Fibroblast of peridontal ligament (primary cell): ENCODE results near the gene SHLD1.
"Not testable (repeated sequence)": the region's sequence is repeated elsewhere in the genome, so short reads cannot be mapped to it uniquely, and the experiment has no call there.

Source experiments
- DNase-seq: peaks from one replicate; pipeline ENCODE4 v3.0.0-alpha.2; 2010; ENCODE audit errors: extremely low read depth

Gene SHLD1

GRCh38 chr20:5781367-5781766 is 31.2 kb downstream of the SHLD1 start:
- not testable (repeated sequence) for DNase-seq

GRCh38 chr20:5781798-5782750 is 31.9 kb downstream of the SHLD1 start:
- DNase-seq = no peak

GRCh38 chr20:5784735-5785134 is 34.5 kb downstream of the SHLD1 start:
- no peak for DNase-seq

GRCh38 chr20:5785146-5785545 is 34.9 kb downstream of the SHLD1 start:
- no peak for DNase-seq

GRCh38 chr20:5786930-5787795 is 37.0 kb downstream of the SHLD1 start:
- DNase-seq = peak; percentile 82

- DNase-seq = peak; percentile 5
These were observed 37.6 kb downstream of the SHLD1 start for GRCh38 chr20:5787796-5788165.

GRCh38 chr20:5788385-5788895 is 38.2 kb downstream of the SHLD1 start:
- peak; percentile 95 for DNase-seq

- DNase-seq = no peak
These were observed 39.6 kb downstream of the SHLD1 start for GRCh38 chr20:5789827-5790226.

- DNase-seq = no peak
These were observed 43.7 kb downstream of the SHLD1 start for GRCh38 chr20:5793916-5794315.

GRCh38 chr20:5796331-5797040 is 46.3 kb downstream of the SHLD1 start:
- DNase-seq = no peak

GRCh38 chr20:5797165-5797564 is 47.0 kb downstream of the SHLD1 start:
- no peak for DNase-seq

- no peak for DNase-seq
These were observed 47.8 kb downstream of the SHLD1 start for GRCh38 chr20:5797843-5798462.

GRCh38 chr20:5803754-5804303 is 53.6 kb downstream of the SHLD1 start:
- DNase-seq = not testable (repeated sequence)

GRCh38 chr20:5806457-5807263 is 56.5 kb downstream of the SHLD1 start:
- DNase-seq = no peak

GRCh38 chr20:5807431-5807830 is 57.2 kb downstream of the SHLD1 start:
- DNase-seq = no peak

GRCh38 chr20:5808901-5809300 is 58.7 kb downstream of the SHLD1 start:
- no peak for DNase-seq

- no peak for DNase-seq
These were observed 59.3 kb downstream of the SHLD1 start for GRCh38 chr20:5809495-5809894.

GRCh38 chr20:5810800-5811422 is 60.7 kb downstream of the SHLD1 start:
- no peak for DNase-seq

- DNase-seq = no peak
These were observed 61.5 kb downstream of the SHLD1 start for GRCh38 chr20:5811746-5812145.

GRCh38 chr20:5818346-5818681 is 68.1 kb downstream of the SHLD1 start:
- DNase-seq = no peak
